Measurements from ENCODE around the gene TTC28. TPM values are rescaled to one million over a fixed set of nuclear protein-coding genes. Genes with fewer than 3 reads are reported as not detected.

Gene TTC28
- total RNA-seq, 3 donors from 2014 or later, result 9.6 to 32.3 (median 13.2) TPM

DNA sequence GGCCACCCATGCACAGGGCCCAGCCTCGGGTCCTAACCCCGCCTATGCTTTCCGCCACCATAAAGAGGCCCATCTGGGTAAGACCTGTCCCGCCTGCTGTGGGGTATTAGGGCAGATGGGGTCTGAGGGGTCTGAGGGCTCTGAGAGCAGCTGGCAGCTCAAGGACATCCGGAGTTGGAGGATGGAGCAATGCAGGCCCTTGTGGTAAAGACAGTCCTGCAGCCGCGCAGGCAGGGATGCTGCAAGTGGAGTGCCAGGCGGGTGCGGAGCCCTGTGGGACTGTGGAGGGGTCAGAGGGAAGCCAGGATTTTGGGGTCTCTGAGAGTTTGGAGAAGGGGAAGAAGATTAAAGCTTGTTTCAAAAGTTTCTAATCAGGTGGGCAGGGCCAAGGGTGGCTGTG is 679.3 kb downstream of the TTC28 start:
- Histone ChIP-seq H3K9me3 (no peaks in the 10 kb centered on the region), H3K4me3 (no peak overlapping the region), H3K4me1 (ENCODE audit: low read depth) (no peaks in the 10 kb centered on the region), H3K36me3 (ENCODE audit: low read depth) (no peaks in the 10 kb centered on the region)
- TF ChIP-seq, protein P1, sequence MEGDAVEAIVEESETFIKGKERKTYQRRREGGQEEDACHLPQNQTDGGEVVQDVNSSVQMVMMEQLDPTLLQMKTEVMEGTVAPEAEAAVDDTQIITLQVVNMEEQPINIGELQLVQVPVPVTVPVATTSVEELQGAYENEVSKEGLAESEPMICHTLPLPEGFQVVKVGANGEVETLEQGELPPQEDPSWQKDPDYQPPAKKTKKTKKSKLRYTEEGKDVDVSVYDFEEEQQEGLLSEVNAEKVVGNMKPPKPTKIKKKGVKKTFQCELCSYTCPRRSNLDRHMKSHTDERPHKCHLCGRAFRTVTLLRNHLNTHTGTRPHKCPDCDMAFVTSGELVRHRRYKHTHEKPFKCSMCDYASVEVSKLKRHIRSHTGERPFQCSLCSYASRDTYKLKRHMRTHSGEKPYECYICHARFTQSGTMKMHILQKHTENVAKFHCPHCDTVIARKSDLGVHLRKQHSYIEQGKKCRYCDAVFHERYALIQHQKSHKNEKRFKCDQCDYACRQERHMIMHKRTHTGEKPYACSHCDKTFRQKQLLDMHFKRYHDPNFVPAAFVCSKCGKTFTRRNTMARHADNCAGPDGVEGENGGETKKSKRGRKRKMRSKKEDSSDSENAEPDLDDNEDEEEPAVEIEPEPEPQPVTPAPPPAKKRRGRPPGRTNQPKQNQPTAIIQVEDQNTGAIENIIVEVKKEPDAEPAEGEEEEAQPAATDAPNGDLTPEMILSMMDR (IDR thresholded peaks at IDR 0.05), result no peak
- ATAC-seq, result no peak
- DNase-seq, result no peak
- intact Hi-C loops (cut with DNase I, micrococcal nuclease), result no loop called here

DNA sequence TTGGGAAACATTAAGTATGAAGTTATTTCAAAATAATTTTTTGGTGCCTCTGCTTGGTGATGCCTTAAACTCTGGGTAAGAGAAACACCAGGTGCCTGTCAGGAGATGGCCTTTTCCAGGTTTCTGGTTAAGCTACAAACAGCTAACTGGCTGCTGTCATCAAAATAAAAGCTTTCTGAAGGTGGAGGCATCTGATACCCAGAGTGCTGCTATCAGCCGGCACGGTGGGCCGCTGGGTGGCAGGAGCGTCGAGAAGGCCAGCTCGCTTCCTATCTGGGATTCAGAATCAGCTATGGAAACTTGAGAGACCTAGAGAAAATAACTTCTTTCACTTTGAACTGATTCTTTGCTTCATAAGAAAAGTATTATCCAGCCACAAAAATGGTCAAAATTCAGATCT is 679.8 kb downstream of the TTC28 start:
- DNase-seq (no peak), ATAC-seq (no peak)
- H3K4me3 ChIP-seq, result no peak overlapping the region
- no peaks in the 10 kb centered on the region for H3K36me3 ChIP-seq (ENCODE audit: low read depth)
- TF ChIP-seq, protein P1 (IDR thresholded peaks at IDR 0.05), result no peak
- intact Hi-C loops (cut with DNase I, micrococcal nuclease), result no loop called here
- H3K9me3 ChIP-seq, result no peaks in the 10 kb centered on the region
- H3K4me1 ChIP-seq (ENCODE audit: low read depth), result no peaks in the 10 kb centered on the region

DNA sequence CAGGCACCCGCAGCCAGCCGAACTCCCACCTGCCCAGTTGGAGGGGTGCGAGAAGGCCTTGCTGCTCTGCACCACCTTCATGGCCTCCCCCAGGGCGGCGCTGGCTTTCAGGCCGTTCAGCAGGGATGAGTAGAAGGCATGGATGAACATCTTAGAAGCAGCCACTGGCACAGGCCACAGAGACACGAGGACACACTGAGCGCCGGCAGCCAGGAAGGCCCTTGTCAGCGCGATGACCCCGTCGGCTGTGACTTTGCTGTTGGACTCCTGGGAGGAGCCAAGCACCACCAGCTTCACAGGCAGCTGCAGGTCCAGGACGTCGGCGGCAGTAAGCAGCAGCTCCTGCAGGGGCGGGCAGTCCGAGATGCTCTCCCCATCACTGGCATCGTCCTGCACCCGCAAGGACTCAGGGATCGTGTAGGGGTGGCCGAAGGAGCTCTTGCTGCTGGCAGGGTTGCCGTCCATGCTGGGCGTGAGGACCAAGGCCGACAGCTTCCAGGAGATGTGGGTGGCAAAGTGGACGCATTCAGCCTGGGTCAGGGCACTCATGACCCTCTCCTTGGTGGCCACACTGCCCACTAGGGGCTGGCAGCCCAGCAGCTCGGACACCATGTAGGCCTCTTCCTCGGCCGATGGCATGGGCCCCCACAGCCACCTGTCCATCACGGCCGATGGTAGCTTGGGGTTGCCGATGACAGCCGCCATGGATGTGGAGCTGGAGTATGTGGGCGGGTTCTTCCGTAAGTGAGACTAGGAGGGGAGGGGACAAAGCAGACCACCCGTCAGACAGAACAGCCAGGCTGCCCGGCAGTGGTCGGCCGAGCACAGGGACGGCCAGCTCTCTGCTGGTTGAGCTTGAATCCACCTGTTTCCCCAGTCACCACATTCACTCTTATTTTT is 680.9 kb downstream of the TTC28 start:
- Histone ChIP-seq H3K4me3 (no peak overlapping the region), H3K36me3 (ENCODE audit: low read depth) (no peaks in the 10 kb centered on the region), H3K9me3 (no peaks in the 10 kb centered on the region), H3K4me1 (ENCODE audit: low read depth) (no peaks in the 10 kb centered on the region)
- TF ChIP-seq, protein P1 (IDR thresholded peaks at IDR 0.05), result no peak
- DNase-seq (peak in 1 of 3 donors; percentile 13), ATAC-seq (no peak)
- intact Hi-C loops (cut with DNase I, micrococcal nuclease), result no loop called here

DNA sequence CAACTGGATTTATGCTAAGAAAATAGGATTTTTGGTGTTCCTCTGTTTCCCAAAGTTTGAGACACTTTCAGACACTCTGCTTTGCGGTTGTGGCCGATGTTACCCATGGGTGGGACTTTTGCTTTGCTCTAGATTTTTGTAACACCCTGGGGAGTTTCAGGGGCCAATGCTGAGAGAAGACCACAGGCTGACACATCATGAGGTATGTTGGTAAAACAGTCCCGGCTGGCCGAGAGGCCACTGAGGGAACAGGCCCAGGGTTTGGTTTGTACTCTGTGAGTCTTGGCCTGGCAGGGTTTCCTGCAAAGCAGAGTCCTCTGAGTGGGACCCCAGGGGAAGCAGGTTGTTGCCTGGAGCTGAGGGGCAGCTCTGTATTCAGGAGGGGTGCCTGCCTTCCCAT is 682.1 kb downstream of the TTC28 start:
- TF ChIP-seq, protein P1 (IDR thresholded peaks at IDR 0.05), result no peak
- H3K4me3 ChIP-seq, result no peak overlapping the region
- H3K36me3 ChIP-seq (ENCODE audit: low read depth), result no peaks in the 10 kb centered on the region
- H3K9me3 ChIP-seq, result no peaks in the 10 kb centered on the region
- ATAC-seq, result no peak
- no peaks in the 10 kb centered on the region for H3K4me1 ChIP-seq (ENCODE audit: low read depth)
- intact Hi-C loops (cut with DNase I, micrococcal nuclease), result no loop called here
- no peak for DNase-seq

DNA sequence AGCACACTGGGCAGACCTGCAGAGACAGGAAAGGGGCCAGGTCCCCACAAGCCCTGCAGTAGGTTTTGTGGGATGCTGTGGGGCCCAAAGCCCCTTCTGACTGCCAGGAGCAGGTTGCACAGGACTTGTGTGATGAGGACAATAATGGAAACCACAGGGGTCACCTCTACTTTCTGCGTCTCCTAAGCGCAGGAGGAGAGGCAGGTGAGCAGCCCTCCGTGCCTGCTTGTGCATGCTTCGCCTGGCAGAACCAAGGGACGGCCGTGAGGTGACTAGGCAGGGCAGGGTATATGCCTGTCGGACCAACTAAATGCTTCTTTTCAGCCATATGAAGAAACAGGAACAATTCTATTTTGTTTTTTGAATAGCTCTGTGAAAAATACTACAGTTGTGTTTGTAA is 682.7 kb downstream of the TTC28 start:
- ATAC-seq, result no peak
- H3K36me3 ChIP-seq (ENCODE audit: low read depth), result no peaks in the 10 kb centered on the region
- TF ChIP-seq, protein P1 (IDR thresholded peaks at IDR 0.05), result no peak

More for the DNA sequence above, 682.7 kb downstream of the TTC28 start:
- Histone ChIP-seq H3K9me3 (no peaks in the 10 kb centered on the region), H3K4me3 (no peak overlapping the region), H3K4me1 (ENCODE audit: low read depth) (no peaks in the 10 kb centered on the region)
- intact Hi-C loops (cut with DNase I, micrococcal nuclease), result no loop called here
- DNase-seq, result no peak

Data from mucosa of descending colon (tissue), 3 donors.